Mammary epithelial cell (primary cell): ENCODE measurements around the gene GTF2A2.

Source experiments
- EZH2 ChIP-seq: IDR thresholded peaks from 2 replicates; pipeline ENCODE4 v1.6.1; 2012; ENCODE audit warnings: low read length, inconsistent platforms, borderline replicate concordance
- TF ChIP-seq, protein P1 (sequence below), 2 donors: IDR thresholded peaks in 1 of 2; conservative IDR thresholded peaks in 1 of 2; 2 replicates each; pipeline ENCODE4 v1.5.1; 2011 to 2012; ENCODE audit warnings: inconsistent platforms in 2 of 2, low read length in 2 of 2, mild to moderate bottlenecking in 2 of 2, control low read depth in 1 of 2, low read depth in 1 of 2; ENCODE audit not compliant: insufficient read depth in 1 of 2; ENCODE audit errors: extremely low read depth in 1 of 2

DNA sequence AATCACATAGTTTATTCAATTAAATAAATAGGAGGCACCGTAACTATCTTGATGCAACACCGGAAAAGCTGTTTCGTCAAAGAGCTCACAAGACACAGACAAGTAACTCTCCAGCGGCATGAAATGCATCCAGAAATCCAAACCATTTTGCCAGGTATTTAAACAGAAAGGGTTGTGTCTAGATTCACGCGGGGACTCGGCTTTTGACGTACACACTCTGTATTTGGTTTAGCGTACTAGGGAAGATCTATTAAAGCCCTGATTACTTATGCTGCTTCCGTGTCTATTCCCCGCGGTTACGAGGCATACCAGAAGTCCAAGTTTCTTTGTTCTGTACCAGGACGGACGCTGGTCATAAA is 31.1 kb upstream of the GTF2A2 start:
- TF ChIP-seq, protein P1, sequence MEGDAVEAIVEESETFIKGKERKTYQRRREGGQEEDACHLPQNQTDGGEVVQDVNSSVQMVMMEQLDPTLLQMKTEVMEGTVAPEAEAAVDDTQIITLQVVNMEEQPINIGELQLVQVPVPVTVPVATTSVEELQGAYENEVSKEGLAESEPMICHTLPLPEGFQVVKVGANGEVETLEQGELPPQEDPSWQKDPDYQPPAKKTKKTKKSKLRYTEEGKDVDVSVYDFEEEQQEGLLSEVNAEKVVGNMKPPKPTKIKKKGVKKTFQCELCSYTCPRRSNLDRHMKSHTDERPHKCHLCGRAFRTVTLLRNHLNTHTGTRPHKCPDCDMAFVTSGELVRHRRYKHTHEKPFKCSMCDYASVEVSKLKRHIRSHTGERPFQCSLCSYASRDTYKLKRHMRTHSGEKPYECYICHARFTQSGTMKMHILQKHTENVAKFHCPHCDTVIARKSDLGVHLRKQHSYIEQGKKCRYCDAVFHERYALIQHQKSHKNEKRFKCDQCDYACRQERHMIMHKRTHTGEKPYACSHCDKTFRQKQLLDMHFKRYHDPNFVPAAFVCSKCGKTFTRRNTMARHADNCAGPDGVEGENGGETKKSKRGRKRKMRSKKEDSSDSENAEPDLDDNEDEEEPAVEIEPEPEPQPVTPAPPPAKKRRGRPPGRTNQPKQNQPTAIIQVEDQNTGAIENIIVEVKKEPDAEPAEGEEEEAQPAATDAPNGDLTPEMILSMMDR (conservative IDR thresholded peaks at IDR 0.05 in 1 of 2, IDR thresholded peaks at IDR 0.05 in 1 of 2; ENCODE audit: extremely low read depth in 1 of 2, insufficient read depth in 1 of 2, low read depth in 1 of 2, low read length in 2 of 2), result no peak
- TF ChIP-seq EZH2, result no peak
